HepG2 (cell line): ENCODE measurements around the gene CBFA2T2. TPM values are rescaled to one million over a fixed set of nuclear protein-coding genes. Genes with fewer than 3 reads are reported as not detected.

ENCODE experiments used
- JUND ChIP-seq: sonication (generic); formaldehyde crosslinking; IDR thresholded peaks from 2 replicates; pipeline ENCODE4 v1.8.0; 2022; ENCODE audit warnings: mild to moderate bottlenecking, missing genetic modification reagents
- TCF12 ChIP-seq, 2 experiments: fragments of 450-650 bp in 1 of 2; sonication (generic) in 1 of 2; formaldehyde crosslinking in 1 of 2; IDR thresholded peaks; 2 replicates each; pipeline versions ENCODE4 v1.6.1 to v1.8.0; 2017 to 2022; ENCODE audit warnings: antibody characterized with exemption in 1 of 2, mild to moderate bottlenecking in 1 of 2, missing genetic modification reagents in 1 of 2, moderate library complexity in 1 of 2
- ZBTB7A ChIP-seq: sonication (generic); formaldehyde crosslinking; IDR thresholded peaks from 2 replicates; pipeline ENCODE4 v1.8.0; 2022; ENCODE audit warnings: mild to moderate bottlenecking, missing genetic modification reagents
- ZNF329 ChIP-seq: sonication (generic); formaldehyde crosslinking; IDR thresholded peaks from 2 replicates; pipeline ENCODE4 v1.9.0; 2021; ENCODE audit warnings: low read depth, mild to moderate bottlenecking, missing genetic modification reagents
- ZNF501 ChIP-seq: sonication (generic); formaldehyde crosslinking; IDR thresholded peaks from 2 replicates; pipeline ENCODE4 v1.5.1; 2020; ENCODE audit warnings: mild to moderate bottlenecking, moderate library complexity, missing genetic modification reagents
- ZNF709 ChIP-seq: sonication (generic); formaldehyde crosslinking; IDR thresholded peaks from 2 replicates; pipeline ENCODE4 v1.5.0; 2020; ENCODE audit warnings: mild to moderate bottlenecking, missing genetic modification reagents
- polyA plus RNA-seq, 8 experiments: library from polyadenylated mRNA; depleted of rRNA in 3 of 8; stranded (reverse) in 7 of 8; unstranded in 1 of 8; fragments of >200 nt; fragmentation: Illumina TruSeq in 4 of 8; extraction: Trizol in 4 of 8; gene quantifications; 2 replicates each; pipeline versions ENCODE4 v1.2.1 to v1.2.3, GENCODE V29; 2011 to 2016; ENCODE audit warnings: low read depth in 4 of 8, missing spikeins in 1 of 8, mixed read lengths in 1 of 8; ENCODE audit not compliant: insufficient read depth in 1 of 8
- total RNA-seq, 5 experiments: library from RNA; depleted of rRNA; stranded (reverse); fragments of >200 nt; fragmentation: Illumina TruSeq; extraction: Trizol; gene quantifications; 2 replicates each; pipeline ENCODE4 v1.2.3, GENCODE V29; 2016; ENCODE audit warnings: low read depth in 1 of 5
- TF ChIP-seq, protein P1 (sequence below): sonication (generic); formaldehyde crosslinking; IDR thresholded peaks from 2 replicates; pipeline ENCODE4 v1.4.0; 2020; ENCODE audit warnings: missing genetic modification reagents

CBFA2T2 gene
- total and polyA plus RNA-seq, 2 of the 13 experiments (the other 11 are each of a cell fraction or from before 2014, with no cell fraction given) = 6.3 to 21.2 TPM

DNA sequence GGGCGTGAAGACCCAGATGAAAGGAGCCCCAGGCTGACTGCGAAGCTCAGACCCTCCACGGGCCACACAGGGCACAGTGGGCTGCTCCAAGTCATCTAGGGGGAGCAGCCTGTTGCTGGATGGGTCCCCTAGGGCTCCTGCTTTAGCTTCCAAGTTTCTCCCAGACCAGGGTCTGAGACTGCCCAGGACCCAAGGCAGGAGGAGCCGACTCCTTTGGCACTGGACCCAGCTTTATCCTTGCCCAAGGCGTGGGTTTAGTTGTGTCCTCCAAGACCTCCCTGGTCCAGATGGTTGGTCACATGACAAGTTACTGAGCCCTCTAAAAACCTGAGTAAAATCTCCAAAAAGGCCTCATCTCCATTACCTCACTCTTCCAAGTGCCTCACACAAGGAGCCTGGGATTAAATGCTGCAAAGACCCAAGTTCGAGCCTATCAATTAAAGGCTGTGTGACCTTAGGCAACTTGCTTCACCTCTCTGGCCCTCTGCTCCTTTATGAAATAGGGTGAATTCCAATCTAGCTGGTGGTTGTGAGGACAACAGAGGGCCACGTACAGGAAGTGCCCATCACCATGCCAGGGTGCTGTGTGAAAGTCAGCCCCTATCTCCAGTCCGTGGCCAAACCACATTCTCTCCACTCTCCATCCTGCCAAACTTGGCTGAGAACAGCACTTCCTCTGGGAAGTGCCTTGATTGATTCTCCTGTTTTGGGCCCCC is 181.8 kb downstream of the CBFA2T2 start (continued):
- TF ChIP-seq TCF12 (IDR thresholded peaks at IDR 0.05) (no peak), TCF12 (CRISPR knock-in tag; IDR thresholded peaks at IDR 0.05) (no peak), ZBTB7A (0 out of 2 replicates have a peak, but pooled peaks have one; percentile 21), JUND (CRISPR knock-in tag) (0 out of 2 replicates have a peak, but pooled peaks have one; percentile 40), ZNF329 (no peak), ZNF709 (CRISPR knock-in tag) (no peak), ZNF501 (CRISPR knock-in tag) (peak; percentile 22; the same call in 1 of the 2 replicates)
- TF ChIP-seq, protein P1, sequence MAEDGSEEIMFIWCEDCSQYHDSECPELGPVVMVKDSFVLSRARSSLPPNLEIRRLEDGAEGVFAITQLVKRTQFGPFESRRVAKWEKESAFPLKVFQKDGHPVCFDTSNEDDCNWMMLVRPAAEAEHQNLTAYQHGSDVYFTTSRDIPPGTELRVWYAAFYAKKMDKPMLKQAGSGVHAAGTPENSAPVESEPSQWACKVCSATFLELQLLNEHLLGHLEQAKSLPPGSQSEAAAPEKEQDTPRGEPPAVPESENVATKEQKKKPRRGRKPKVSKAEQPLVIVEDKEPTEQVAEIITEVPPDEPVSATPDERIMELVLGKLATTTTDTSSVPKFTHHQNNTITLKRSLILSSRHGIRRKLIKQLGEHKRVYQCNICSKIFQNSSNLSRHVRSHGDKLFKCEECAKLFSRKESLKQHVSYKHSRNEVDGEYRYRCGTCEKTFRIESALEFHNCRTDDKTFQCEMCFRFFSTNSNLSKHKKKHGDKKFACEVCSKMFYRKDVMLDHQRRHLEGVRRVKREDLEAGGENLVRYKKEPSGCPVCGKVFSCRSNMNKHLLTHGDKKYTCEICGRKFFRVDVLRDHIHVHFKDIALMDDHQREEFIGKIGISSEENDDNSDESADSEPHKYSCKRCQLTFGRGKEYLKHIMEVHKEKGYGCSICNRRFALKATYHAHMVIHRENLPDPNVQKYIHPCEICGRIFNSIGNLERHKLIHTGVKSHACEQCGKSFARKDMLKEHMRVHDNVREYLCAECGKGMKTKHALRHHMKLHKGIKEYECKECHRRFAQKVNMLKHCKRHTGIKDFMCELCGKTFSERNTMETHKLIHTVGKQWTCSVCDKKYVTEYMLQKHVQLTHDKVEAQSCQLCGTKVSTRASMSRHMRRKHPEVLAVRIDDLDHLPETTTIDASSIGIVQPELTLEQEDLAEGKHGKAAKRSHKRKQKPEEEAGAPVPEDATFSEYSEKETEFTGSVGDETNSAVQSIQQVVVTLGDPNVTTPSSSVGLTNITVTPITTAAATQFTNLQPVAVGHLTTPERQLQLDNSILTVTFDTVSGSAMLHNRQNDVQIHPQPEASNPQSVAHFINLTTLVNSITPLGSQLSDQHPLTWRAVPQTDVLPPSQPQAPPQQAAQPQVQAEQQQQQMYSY (CRISPR knock-in tag) = no peak
